Ramos (cell line): ENCODE measurements around the gene PDE1A.
"Not testable (repeated sequence)": the region's sequence is repeated elsewhere in the genome, so short reads cannot be mapped to it uniquely, and the experiment has no call there.

Source experiments
- in situ Hi-C: fragments of 300-500 bp; cut with MboI; formaldehyde crosslinking; loops from one replicate; pipeline ENCODE4 v1.14.3; 2022; ENCODE audit warnings: low sequenced_read_pairs; ENCODE audit not compliant: unreplicated experiment

PDE1A gene

DNA sequence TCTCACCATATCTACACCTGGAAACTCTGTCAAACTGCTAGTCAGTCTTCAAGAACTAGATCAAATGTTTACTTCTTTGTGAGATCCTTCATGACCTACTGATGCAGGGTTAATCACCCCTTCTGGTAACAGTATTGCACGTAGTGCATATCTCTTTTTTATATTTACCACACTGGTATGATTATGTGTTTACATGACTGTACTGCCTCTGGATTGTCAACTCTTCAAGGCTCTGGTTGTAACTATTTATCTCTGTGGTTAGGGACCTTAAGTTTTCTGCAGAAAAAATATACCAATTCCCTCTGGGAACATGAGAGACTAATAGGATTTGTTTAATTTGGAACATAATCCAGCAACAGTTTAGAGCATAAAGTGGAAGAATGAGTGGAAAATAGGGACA is 135.5 kb downstream of the PDE1A start:
- in situ Hi-C loops, result no loop called here

DNA sequence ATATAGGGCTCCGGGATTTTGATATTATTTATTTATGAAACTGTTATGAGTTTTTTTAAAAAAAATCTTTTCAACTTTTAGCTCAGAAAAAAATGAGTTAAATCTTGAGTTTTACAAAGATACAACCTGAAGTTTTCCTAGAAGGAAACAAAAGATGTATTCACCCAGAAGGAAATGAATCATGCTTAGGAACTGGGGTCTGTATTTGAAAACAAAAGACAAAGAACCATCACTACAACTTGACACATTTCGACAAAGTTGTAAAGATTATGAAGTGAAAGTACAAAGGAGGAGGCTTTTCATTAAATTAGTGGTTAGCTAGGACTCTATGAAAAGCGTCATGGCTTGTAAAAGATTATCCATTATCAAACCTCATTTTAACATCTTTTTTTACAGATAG is 143.3 kb downstream of the PDE1A start:
- in situ Hi-C loops, result no loop called here

DNA sequence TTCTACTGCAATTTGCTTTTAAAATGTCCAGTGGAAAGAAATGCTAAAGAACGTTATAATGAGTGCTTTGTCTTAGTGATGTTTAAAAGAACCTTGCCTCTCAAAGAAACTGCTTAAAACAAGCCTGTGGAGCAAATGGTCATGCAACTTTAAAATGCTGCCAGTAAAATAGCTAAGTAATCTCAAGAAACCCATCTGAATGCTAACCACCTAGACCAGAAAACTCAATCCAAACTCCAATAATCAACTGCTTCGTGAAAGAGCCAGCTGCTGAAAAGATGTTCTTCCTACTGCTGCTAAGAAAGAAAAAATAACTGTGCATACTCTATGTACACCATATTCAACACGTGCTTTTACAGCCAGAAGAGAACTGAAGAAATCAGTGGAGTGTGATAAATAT is 145.6 kb downstream of the PDE1A start:
- in situ Hi-C loops, result no loop called here

DNA sequence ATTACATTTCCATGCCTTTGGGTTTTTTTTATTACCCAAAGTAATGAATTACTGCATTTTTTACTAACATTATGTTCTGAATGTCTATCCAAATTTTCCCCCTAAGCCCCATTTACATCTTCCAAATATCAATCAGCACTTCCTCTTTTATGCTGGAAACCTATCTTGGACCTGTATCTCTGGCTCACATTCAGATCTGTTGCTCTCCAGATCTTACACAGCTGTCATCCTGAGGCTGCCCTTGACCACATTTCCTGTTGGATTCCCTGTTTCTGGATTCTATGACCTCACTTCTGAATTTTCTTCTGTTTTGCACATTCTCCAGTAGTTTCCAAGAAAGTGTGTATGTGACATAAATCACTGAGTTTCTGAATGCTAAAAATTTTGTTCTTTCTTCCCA is 146.7 kb downstream of the PDE1A start:
- in situ Hi-C loops, result no loop called here

DNA sequence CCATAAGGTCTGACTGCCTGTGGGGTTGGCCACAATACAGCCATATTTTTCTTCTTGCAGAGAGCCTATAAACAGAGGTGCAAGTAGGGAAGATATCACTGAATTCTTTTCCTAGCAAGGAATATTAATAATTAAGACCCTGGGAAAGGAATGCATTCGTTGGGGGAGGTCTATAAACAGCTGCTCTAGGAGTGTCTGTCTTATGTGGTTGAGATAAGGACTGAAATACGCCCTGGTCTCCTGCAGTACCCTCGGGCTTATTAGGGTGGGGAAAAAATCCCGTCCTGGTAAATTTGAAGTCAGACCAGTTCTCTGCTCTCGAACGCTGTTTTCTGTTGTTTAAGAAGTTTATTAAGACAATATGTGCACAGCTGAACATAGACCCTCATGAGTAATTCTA is 150.2 kb downstream of the PDE1A start:
- in situ Hi-C loops, result not testable (repeated sequence)

DNA sequence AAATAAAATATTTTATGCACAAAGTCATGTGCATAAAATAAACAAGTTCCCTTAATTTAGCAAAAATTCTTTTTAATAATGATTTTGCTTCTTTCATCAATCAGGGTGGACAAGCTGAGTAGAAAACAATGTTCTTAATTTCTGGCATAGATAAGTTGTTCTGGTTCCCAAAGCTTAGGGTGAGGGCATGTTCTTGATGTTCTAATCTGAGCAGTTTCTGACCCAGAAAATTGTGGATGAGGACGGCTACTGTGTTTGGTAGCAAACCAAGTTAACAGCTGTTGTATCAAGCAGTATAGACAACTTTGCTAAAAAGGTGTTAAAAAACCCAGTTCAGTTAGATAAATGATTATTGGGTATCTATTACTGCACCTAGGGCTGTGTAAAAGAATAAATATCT is 158.9 kb downstream of the PDE1A start:
- in situ Hi-C loops, result no loop called here

DNA sequence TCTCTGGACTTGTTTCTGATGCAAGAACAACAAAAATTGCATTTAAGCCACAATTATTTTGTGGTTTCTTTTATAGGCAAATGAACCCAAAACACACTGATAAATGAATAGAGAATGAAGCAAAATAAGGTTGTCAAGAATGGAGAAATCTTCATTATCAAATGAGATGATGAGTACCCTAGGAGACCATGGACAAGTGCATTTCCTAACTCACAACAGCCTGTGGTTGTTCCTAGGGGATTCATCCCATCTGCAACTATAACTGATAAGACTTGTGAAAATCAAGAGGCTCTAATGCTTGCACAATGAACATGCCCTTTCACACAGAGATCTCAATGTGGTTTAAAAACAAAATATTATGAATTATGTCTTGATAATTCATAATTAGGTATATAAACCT is 159.9 kb downstream of the PDE1A start:
- in situ Hi-C loops, result no loop called here

DNA sequence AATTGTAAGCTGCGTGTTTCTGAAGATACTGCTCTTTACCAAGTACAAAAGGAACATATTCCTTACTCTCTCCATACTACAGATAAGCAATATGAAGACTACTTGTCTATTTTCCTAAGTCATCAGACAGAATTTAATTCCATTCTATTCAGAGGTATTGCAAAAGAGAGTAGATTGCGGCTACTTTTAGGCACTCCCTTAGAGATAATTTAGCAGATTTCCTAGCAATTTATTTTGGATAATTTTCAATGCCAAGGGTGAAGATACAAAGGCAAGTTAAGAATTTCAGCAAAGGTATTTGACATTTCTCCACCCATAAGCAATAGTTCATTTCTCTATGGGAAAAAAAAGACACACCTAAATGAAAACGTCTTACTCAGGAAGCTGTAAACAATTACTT is 161.1 kb downstream of the PDE1A start:
- in situ Hi-C loops, result no loop called here

DNA sequence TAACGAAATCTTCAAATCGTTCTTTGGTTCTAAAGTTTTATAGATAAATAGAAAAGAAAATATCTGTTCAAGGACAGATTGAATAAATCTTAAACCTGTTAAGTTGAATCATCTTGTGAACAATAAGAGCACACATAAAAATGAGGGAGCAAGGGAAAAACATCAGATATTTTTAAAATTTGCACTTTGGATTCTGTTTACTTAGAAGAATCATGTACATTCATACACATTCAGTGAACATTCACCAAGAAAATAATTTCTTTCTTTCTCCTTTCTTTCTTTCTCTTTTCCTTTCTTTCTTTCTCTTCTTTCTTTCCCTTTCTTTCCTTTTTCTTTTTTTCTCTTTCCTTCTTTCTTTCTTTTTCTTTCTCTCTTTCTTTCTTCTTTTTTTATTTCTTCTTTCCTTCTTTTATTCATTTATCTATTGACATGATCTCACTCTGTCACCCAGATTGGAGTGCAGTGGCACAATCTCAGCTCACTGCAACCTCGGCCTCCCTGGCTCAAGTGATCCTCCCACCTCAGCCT is 164.9 kb downstream of the PDE1A start:
- in situ Hi-C loops, result no loop called here

DNA sequence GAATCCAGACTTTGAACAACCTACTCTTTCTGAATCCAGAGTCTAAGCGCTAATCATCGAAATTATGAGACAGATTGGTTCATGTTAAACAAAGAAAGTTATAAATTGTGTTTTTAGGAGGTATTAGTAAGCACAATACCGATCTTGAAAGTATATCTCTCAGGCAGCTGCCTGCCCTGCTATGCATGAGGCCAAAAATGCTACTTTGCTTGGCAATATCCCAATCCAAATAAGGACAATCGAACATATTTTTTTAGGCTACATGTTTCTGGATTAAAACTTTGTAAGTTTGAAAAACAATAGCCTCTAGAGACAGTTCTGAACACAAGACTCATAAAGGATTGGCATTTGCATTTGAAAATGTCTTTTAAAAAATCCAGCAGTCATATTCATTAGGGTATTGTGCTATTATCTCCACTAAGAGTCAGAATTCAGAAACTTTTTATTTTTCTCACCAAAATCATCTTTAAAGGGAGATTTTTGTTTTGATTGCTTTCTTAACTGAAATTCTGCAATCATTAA is 167.1 kb downstream of the PDE1A start:
- in situ Hi-C loops, result no loop called here

DNA sequence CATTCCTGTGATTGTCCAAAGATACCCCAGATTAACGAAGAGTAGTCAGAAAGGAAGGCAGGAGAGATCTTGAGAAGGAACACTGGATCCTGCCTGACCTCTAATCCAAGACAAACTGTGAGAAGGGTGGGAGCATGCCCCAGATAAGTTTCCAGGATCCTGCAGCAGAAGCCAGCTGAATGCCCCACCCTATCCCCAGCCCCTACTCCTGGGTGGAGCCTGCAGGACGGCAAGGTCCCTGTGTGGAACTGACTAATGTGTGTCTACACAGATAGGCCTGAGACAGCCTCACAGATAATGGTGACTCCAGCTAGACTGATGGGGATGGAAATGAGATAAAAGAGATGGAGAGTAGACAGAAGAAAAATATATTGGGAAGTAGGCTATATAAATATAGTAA is 174.3 kb downstream of the PDE1A start:
- in situ Hi-C loops, result no loop called here

DNA sequence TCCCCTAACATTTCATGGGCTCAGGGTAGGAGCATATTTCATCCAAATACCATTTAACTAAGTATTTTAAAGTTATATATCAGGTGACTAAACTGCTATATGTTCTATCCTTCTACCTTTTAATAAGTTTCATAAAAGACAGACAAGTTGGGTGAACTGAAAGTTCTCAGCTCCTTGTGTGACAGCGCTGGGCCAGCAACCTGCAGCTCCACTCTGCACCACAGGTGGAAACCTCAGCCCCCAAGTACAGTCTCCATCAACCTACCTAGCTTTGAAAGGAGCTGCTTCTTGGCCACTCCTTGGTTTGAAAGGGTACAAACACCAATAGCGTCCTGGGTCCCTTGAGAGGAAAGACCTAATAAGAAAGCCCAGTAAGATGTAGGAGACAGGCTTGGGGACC is 177.9 kb downstream of the PDE1A start:
- in situ Hi-C loops, result no loop called here

DNA sequence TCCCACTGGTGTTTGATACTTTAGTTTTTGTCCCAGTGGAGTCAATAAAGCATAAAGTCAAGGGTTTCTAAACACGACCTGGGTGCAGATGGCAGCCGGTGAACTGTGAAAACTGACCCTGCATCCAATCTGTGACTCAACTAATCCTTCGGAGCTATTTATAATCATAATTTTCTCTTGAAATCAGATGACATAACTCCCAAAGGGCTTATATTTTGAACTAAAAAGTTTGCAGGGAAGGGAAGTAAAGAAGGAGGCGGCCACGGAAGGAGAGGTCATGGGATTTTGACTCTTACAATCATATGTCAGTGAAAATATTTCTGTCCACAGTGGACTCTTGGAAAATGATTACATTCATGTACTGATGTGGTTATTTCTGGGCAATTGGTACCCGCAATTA is 178.5 kb downstream of the PDE1A start:
- in situ Hi-C loops, result no loop called here

DNA sequence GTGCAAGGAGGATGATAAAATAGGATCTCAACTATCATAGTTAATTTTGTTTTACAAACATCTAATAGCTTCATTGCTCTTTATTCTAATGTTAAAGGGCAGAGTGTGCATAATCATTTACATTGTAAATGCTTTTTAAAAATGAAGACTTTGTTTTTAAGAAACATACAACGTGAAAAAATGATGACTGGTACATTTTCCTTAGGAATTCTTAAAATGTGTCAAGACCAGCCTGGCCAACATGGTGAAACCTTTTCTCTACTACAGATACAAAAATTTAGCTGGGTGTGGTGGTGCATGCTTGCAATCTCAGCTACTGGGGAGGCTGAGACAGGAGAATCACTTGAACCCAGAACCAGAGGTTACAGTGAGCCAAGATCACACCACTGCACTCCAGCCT is 179.0 kb downstream of the PDE1A start:
- in situ Hi-C loops, result no loop called here

DNA sequence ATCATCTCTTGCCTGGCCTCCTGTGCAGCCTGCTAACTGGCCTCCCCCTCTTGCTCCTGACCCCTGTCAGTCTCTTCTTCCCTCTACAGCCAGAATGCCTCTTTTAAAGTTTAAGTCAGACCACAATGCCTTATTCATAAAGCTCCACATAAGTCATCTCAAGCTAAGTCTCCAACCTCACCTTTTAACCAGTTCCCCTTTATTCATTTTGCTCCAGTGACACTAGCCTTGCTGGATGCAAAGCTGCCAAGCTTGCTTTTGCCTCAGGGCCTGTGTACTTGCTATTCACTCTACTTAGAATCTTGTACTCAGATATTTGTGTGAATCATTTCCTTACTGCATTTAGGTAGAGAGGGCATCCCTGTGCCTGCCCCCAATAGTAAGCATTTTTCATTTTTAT is 180.9 kb downstream of the PDE1A start:
- in situ Hi-C loops, result no loop called here

DNA sequence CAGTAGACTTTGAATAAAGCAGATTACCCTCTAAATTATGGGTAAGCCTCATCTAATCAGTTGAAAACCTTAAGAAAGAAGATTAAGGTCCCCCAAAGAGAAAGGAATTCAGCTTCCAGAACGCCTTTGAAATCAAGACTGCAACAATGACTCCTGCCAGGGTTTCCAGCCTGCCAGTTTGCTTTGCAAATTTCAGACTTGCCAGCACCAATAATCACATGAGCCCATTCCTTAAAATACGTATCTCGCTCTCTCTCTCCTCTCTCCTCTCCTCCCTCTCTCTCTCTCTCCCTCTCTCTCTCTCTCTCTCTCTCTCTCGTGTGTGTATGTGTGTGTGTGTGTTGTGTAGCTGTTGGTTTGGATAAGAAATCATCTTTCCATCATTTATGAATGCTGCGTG is 184.2 kb downstream of the PDE1A start:
- in situ Hi-C loops, result no loop called here

DNA sequence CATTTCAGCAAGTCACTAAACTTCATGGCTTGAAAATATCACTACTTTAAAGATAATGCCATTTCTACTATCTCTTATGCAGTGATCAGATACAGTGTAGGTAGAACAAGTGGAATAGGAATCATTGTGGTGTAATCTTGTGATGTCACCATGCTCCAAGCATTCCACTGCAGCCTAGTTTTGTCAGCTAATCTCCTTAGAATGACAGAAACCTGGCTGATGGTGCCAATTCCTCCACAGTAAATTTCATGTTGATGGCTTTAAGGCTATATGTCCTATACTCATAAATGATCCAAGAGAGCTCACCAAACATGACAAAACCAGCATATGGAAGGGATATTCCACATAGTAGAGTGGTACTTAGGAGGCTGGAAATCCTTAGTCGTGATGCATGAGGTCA is 184.9 kb downstream of the PDE1A start:
- in situ Hi-C loops, result no loop called here

DNA sequence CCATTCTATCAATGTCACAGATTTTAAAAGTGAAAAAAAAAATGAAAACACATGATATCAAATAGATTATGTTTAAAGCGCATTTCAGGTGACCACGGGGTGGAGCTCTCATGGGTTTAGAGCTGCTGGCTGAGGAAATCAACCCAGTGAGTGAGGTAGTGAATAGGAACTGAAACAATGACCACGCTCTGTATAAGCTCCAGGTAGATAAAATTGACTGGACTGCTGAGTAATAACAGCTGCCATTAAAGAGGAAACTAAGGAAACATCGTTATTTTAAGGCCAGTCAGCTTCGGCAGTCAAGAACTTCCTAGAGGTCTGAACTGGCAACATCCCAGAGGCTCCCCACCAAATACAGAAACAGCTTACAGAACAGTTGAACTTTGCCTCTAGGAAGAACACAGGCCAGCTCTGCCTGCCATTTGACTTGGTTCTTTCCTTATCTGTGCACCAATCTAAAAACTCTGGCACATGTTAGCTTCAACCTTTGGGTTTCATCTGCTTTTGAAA is 185.9 kb downstream of the PDE1A start:
- in situ Hi-C loops, result no loop called here

DNA sequence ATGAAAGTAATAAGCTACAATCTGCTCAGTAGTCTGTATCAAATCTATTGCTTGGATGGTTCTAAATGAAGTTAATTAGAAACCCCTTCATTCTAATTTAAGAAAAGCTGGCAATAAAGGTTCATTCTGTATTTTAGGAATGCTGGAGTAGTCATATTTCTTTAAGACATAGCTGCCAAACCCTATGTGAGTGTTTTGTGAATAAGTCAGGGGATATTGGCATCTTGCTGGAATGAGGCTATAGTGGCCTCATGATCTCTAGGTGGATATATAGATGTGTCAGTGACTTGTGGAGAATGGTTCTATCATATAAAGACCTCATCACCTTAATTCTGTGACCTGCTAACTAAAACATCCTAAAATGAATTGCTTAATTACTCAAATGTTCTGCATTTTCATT is 196.3 kb downstream of the PDE1A start:
- in situ Hi-C loops, result no loop called here

DNA sequence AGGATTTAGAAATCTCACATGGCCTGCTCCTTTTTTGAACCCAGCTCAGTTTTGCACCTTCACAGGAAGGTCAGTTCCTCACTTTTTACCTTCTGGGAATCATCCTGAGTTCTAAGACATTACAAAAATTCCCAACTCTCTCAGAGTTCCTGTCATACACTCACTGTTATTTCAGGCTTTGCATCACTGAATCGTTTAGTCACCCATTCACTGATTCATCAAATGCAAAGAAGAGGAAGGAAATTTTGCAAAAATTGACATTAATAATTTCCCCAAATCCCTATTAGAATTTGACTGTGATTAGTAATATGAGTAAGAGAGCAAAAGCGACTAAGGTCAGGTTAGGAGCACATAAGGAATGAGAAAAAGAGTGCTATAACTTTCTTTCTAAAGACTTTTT is 197.5 kb downstream of the PDE1A start:
- in situ Hi-C loops, result no loop called here

DNA sequence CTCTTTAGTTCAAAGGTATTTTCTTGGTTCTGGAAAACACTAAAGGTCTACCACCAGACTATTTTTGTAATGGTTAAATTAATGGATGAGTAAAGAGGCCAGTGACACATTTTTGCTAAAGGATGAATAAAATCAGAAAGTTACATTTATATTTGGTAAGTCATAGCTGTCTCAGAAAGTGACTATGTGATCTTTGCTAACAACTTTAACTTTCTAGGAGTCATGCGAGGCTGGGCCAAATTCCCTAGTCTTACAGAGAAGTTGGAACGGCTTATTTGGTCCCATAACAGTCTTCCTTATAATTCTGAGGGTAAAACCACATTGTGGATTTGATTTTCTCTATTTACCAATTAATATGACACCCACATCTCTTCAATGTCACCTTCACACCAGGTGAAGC is 198.1 kb downstream of the PDE1A start:
- in situ Hi-C loops, result no loop called here

DNA sequence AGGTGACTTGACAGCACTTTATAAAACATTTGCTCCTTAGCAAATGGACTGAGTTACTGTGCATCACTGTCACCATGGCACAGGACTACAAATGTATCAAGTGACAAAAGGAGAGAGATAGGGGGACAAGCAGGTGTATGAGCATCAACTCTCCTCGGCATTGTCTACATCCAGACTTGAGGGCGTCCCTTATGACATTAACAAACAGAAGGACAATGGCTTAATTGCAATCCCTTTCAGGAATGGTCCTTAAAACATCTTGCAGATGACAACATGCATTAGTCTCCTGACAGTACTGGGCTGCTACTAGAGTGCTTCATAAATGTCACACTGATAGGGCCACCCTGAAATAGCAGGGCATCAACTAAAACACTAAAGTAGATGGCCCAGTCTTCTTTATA is 198.8 kb downstream of the PDE1A start:
- in situ Hi-C loops, result no loop called here

DNA sequence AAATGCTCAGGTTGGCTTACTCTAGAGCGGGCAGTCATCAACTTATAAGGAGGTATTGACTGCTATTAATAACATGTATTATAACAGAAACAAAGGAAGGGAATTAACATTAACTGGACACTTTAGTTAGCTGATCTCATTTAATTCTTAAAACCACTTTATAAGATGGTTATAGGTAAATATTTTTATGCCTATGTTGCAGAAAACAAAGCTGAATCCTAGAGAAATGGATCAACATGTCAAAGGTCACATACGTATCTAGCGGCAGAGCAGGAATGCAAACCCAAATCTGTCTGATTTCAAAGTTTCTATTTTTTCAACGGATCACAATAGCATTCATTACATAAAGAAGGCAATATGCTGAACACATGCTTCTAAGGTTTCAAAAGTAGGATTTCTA is 200.0 kb downstream of the PDE1A start:
- in situ Hi-C loops, result no loop called here
